ENCODE results near the gene KCNS3.

GRCh38 chr2:17879137-17879912, 858 bp downstream of the KCNS3 start:
- TF ChIP-seq, protein P1, sequence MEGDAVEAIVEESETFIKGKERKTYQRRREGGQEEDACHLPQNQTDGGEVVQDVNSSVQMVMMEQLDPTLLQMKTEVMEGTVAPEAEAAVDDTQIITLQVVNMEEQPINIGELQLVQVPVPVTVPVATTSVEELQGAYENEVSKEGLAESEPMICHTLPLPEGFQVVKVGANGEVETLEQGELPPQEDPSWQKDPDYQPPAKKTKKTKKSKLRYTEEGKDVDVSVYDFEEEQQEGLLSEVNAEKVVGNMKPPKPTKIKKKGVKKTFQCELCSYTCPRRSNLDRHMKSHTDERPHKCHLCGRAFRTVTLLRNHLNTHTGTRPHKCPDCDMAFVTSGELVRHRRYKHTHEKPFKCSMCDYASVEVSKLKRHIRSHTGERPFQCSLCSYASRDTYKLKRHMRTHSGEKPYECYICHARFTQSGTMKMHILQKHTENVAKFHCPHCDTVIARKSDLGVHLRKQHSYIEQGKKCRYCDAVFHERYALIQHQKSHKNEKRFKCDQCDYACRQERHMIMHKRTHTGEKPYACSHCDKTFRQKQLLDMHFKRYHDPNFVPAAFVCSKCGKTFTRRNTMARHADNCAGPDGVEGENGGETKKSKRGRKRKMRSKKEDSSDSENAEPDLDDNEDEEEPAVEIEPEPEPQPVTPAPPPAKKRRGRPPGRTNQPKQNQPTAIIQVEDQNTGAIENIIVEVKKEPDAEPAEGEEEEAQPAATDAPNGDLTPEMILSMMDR (conservative IDR thresholded peaks at IDR 0.05; ENCODE audit: low read length) = no peak
- no peak for TF ChIP-seq EZH2phosphoT487 (IDR thresholded peaks at IDR 0.05; ENCODE audit: borderline replicate concordance)

All from Loucy (cell line).